Measurements from ENCODE around the gene NXPE4. TPM values are rescaled to one million over a fixed set of nuclear protein-coding genes. Genes with fewer than 3 reads are reported as not detected.

Gene NXPE4
- total and polyA plus RNA-seq, 4 donors: not detected

DNA sequence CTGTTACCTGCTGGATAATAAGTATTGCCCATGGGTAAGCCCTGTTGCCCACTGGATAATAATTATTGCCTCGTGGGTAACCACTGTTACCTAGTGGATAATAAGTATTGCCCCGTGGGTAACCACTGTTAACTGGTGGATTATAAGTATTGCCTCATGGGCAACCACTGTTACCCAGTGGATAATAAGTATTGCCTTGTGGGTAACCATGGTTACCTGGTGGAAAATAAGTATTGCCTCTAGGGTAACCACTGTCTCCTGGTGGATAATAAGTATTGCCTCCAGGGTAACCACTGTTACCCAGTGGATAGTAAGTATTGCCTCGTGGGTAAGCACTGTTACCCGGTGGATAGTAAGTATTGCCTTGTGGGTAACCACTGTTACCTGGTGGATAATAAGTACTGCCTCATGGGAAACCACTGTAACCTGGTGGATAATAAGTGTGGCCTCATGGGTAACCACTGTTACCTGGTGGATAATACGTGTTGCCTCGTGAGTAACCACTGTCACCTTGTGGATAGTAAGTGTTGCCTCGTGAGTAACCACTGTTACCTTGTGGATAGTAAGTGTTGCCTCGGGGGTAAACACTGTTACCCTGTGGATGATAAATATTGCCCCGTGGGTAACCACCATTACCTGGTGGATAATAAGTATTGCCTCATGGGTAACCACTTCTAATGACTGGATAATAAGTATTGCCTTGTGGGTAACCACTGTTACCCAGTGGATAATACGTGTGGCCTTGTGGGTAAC, 29.0 kb upstream of the NXPE4 start:
- peaks cover 0 to 11% (median 0%) of the 10 kb centered on the region in 4 donors for H3K9me3 ChIP-seq (ENCODE audit: control insufficient read depth in 4 of 4, insufficient read depth in 3 of 4, low read length in 3 of 4)
- 83 to 84% methylated on average over 10 of the region's 10 CpGs for WGBS, 2 donors
- TF ChIP-seq CTCF (IDR thresholded peaks at IDR 0.05; ENCODE audit: control extremely low read depth, extremely low read depth): no peak
- no peak overlapping the region for H3K27ac ChIP-seq (ENCODE audit: low read depth in 1 of 2, low read length in 1 of 2)
- no peaks in the 10 kb centered on the region for H3K27me3 ChIP-seq (ENCODE audit: control insufficient read depth in 3 of 3, insufficient read depth in 3 of 3, low read length in 2 of 3)
- H3K36me3 ChIP-seq (ENCODE audit: control insufficient read depth in 4 of 4, insufficient read depth in 4 of 4, low read length in 4 of 4): no peaks in the 10 kb centered on the region
- no peak overlapping the region for H3K4me3 ChIP-seq
- no peaks in the 10 kb centered on the region for H3K4me1 ChIP-seq (ENCODE audit: control insufficient read depth in 5 of 5, insufficient read depth in 5 of 5, low read length in 5 of 5)
- DNase-seq (no peak), ATAC-seq (ENCODE audit: insufficient read depth, low FRiP score) (no peak)
- H3K9ac ChIP-seq (ENCODE audit: insufficient read depth in 1 of 2, low read length in 2 of 2): no peak overlapping the region

- Histone ChIP-seq H3K27ac (ENCODE audit: low read depth in 1 of 2, low read length in 1 of 2) (no peak overlapping the region), H3K4me1 (ENCODE audit: control insufficient read depth in 5 of 5, insufficient read depth in 5 of 5, low read length in 5 of 5) (no peaks in the 10 kb centered on the region), H3K4me3 (no peak overlapping the region), H3K9me3 (ENCODE audit: control insufficient read depth in 4 of 4, insufficient read depth in 3 of 4, low read length in 3 of 4) (peaks cover 0 to 11% (median under 1%) of the 10 kb centered on the region in 4 donors), H3K36me3 (ENCODE audit: control insufficient read depth in 4 of 4, insufficient read depth in 4 of 4, low read length in 4 of 4) (no peaks in the 10 kb centered on the region), H3K9ac (ENCODE audit: insufficient read depth in 1 of 2, low read length in 2 of 2) (no peak overlapping the region), H3K27me3 (ENCODE audit: control insufficient read depth in 3 of 3, insufficient read depth in 3 of 3, low read length in 2 of 3) (no peaks in the 10 kb centered on the region)
- no peak for TF ChIP-seq CTCF (IDR thresholded peaks at IDR 0.05; ENCODE audit: control extremely low read depth, extremely low read depth)
- DNase-seq (no peak), ATAC-seq (ENCODE audit: insufficient read depth, low FRiP score) (no peak)
- WGBS, 2 donors: 81 to 84% methylated on average over 7 of the region's 7 CpGs
These were observed 28.1 kb upstream of the NXPE4 start for GRCh38 chr11:114623720-114624119.

- no peak for DNase-seq
- Histone ChIP-seq H3K4me1 (ENCODE audit: control insufficient read depth in 5 of 5, insufficient read depth in 5 of 5, low read length in 5 of 5) (no peaks in the 10 kb centered on the region), H3K36me3 (ENCODE audit: control insufficient read depth in 4 of 4, insufficient read depth in 4 of 4, low read length in 4 of 4) (no peaks in the 10 kb centered on the region), H3K27me3 (ENCODE audit: control insufficient read depth in 3 of 3, insufficient read depth in 3 of 3, low read length in 2 of 3) (no peaks in the 10 kb centered on the region), H3K9me3 (ENCODE audit: control insufficient read depth in 4 of 4, insufficient read depth in 3 of 4, low read length in 3 of 4) (peaks cover 0 to 16% (median 2%) of the 10 kb centered on the region in 4 donors), H3K9ac (ENCODE audit: insufficient read depth in 1 of 2, low read length in 2 of 2) (no peak overlapping the region), H3K4me3 (no peak overlapping the region), H3K27ac (ENCODE audit: low read depth in 1 of 2, low read length in 1 of 2) (no peak overlapping the region)
- 90 to 93% methylated on average over 11 of the region's 11 CpGs for WGBS, 2 donors
- TF ChIP-seq CTCF (IDR thresholded peaks at IDR 0.05; ENCODE audit: control extremely low read depth, extremely low read depth): no peak
- ATAC-seq (ENCODE audit: insufficient read depth, low FRiP score): no peak
These were observed 27.3 kb upstream of the NXPE4 start for GRCh38 chr11:114622858-114623257.
